Measurements from ENCODE around the gene RASGRP3. TPM values are rescaled to one million over a fixed set of nuclear protein-coding genes. Genes with fewer than 3 reads are reported as not detected.

RASGRP3 gene
- total RNA-seq, 2 donors from 2014 or later = 0.73 to 21.0 TPM

DNA sequence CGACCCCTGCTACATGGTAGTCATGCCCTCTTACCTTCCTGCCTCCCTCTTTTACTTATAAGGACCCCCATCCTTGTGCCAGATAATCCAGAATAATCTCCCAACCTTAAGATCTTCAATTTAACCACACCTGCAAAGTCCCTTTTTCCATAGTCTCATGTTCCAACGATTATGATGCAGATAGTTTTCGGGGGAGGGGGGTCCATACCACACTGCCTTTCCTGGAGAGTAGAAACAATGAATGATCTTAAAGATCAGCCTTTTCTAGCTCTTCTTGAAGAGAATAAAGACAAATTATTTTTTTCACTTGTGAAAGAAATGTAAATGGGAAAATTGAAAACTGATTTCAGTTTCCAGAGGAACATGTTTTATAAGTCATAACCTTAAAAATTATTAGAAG, 127.0 kb downstream of the RASGRP3 start:
- no peaks in the 10 kb centered on the region for H3K4me1 ChIP-seq (replicated peaks)
- no peaks in the 10 kb centered on the region for H3K27me3 ChIP-seq (replicated peaks; ENCODE audit: insufficient read depth)
- TF ChIP-seq POLR2A (IDR thresholded peaks at IDR 0.05) (no peak), POLR2AphosphoS5 (IDR thresholded peaks at IDR 0.05) (no peak)
- TF ChIP-seq, protein P1, sequence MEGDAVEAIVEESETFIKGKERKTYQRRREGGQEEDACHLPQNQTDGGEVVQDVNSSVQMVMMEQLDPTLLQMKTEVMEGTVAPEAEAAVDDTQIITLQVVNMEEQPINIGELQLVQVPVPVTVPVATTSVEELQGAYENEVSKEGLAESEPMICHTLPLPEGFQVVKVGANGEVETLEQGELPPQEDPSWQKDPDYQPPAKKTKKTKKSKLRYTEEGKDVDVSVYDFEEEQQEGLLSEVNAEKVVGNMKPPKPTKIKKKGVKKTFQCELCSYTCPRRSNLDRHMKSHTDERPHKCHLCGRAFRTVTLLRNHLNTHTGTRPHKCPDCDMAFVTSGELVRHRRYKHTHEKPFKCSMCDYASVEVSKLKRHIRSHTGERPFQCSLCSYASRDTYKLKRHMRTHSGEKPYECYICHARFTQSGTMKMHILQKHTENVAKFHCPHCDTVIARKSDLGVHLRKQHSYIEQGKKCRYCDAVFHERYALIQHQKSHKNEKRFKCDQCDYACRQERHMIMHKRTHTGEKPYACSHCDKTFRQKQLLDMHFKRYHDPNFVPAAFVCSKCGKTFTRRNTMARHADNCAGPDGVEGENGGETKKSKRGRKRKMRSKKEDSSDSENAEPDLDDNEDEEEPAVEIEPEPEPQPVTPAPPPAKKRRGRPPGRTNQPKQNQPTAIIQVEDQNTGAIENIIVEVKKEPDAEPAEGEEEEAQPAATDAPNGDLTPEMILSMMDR (IDR thresholded peaks at IDR 0.05) = no peak
- DNase-seq (ENCODE audit: low spot score) = no peak
- intact Hi-C loops (cut with DNase I) = no loop called here
- no peaks in the 10 kb centered on the region for H3K36me3 ChIP-seq
- H3K27ac ChIP-seq = no peak overlapping the region
- no peaks in the 10 kb centered on the region for H3K9me3 ChIP-seq
- WGBS = 83% methylated on average over 3 of the region's 3 CpGs
- no peak overlapping the region for H3K4me3 ChIP-seq

DNA sequence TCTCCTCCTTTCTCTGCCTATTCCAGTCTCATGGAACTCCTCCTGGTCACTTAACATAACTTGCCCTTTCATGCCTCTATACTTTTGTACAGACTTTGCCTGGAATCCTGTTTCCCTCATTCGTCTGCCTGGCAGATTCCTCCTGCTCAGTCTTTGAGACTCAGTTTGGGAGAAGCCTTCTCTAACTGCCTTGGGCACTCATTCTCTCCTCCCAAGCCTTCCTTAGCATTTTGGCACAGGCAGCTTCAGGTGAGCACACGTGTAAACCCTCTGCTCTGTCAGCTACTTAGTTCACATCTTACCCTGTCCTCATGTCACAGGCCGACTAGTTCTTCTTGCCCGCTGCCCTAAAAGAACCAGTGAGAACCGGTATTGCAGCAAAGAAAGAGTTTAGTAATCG, 128.6 kb downstream of the RASGRP3 start:
- no peak overlapping the region for H3K27ac ChIP-seq
- no peaks in the 10 kb centered on the region for H3K4me1 ChIP-seq (replicated peaks)
- no peaks in the 10 kb centered on the region for H3K36me3 ChIP-seq
- no peak for DNase-seq (ENCODE audit: low spot score)
- WGBS = 42% methylated on average over 6 of the region's 6 CpGs
- TF ChIP-seq, protein P1 (IDR thresholded peaks at IDR 0.05) = no peak
- no peak for TF ChIP-seq POLR2AphosphoS5 (IDR thresholded peaks at IDR 0.05)
- TF ChIP-seq POLR2A (IDR thresholded peaks at IDR 0.05) = no peak
- no peaks in the 10 kb centered on the region for H3K27me3 ChIP-seq (replicated peaks; ENCODE audit: insufficient read depth)
- no peaks in the 10 kb centered on the region for H3K9me3 ChIP-seq
- H3K4me3 ChIP-seq = no peak overlapping the region
- intact Hi-C loops (cut with DNase I) = no loop called here

DNA sequence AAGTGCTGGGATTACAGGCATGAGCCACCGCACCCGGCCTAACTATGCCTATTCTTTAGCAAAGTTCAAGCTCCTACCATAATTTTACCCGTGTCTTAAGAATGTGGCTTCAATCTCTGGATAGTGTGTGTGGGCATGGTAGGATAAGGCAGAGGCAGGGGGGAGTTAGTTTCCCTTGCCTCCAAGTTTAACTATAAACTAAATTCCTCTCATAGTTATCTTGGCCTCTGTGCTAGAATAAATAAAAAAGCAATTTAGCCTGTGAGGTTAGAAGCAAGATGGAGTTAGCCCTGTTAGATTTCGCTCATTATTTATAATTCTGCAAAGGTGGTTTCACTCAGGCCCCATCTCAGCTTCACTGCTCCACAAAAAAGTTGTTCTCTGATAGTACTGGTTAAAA, 129.7 kb downstream of the RASGRP3 start:
- no peaks in the 10 kb centered on the region for H3K4me1 ChIP-seq (replicated peaks)
- WGBS = 85% methylated on average over 4 of the region's 4 CpGs
- no peak overlapping the region for H3K4me3 ChIP-seq
- no peak overlapping the region for H3K27ac ChIP-seq
- H3K9me3 ChIP-seq = no peaks in the 10 kb centered on the region
- intact Hi-C loops (cut with DNase I) = no loop called here
- no peaks in the 10 kb centered on the region for H3K36me3 ChIP-seq
- TF ChIP-seq POLR2A (IDR thresholded peaks at IDR 0.05) (no peak), POLR2AphosphoS5 (IDR thresholded peaks at IDR 0.05) (no peak)
- TF ChIP-seq, protein P1 (IDR thresholded peaks at IDR 0.05) = no peak
- DNase-seq (ENCODE audit: low spot score) = no peak
- H3K27me3 ChIP-seq (replicated peaks; ENCODE audit: insufficient read depth) = no peaks in the 10 kb centered on the region

DNA sequence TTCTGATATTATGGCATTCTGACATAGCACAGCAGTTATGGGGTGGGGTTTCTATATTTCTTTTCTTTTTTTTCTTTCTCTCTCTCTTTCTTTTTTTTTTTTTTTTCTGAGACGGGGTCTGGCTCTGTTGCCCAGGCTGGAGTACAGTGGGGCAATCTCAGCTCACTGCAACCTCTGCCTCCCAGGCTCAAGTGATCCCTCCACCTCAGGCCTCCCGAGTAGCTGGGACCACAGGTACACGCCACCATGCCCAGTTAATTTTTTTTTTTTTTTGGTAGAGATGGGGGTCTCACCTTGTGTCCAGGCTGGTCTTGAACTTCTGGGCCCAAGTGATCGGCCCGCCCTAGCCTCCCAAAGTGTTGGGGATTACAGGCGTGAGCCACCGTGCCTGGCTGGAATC, 130.2 kb downstream of the RASGRP3 start:
- H3K36me3 ChIP-seq = no peaks in the 10 kb centered on the region
- intact Hi-C loops (cut with DNase I) = no loop called here

GRCh38 chr2:33607251-33607721, 130.8 kb downstream of the RASGRP3 start:
- DNase-seq (ENCODE audit: low spot score) = no peak
- intact Hi-C loops (cut with DNase I) = no loop called here
- 54% methylated on average over 4 of the region's 4 CpGs for WGBS

More for the DNA sequence above, 130.2 kb downstream of the RASGRP3 start:
- Histone ChIP-seq H3K9me3 (no peaks in the 10 kb centered on the region), H3K4me1 (replicated peaks) (no peaks in the 10 kb centered on the region), H3K27me3 (replicated peaks; ENCODE audit: insufficient read depth) (no peaks in the 10 kb centered on the region), H3K4me3 (no peak overlapping the region), H3K27ac (no peak overlapping the region)
- 93% methylated on average over 7 of the region's 7 CpGs for WGBS
- no peak for TF ChIP-seq POLR2AphosphoS5 (IDR thresholded peaks at IDR 0.05)
- no peak for TF ChIP-seq POLR2A (IDR thresholded peaks at IDR 0.05)
- TF ChIP-seq, protein P1 (IDR thresholded peaks at IDR 0.05) = no peak
- no peak for DNase-seq (ENCODE audit: low spot score)

More at GRCh38 chr2:33607251-33607721, 130.8 kb downstream of the RASGRP3 start:
- Histone ChIP-seq H3K27ac (no peak overlapping the region), H3K9me3 (no peaks in the 10 kb centered on the region), H3K36me3 (no peaks in the 10 kb centered on the region), H3K4me1 (replicated peaks) (no peaks in the 10 kb centered on the region), H3K27me3 (replicated peaks; ENCODE audit: insufficient read depth) (no peaks in the 10 kb centered on the region), H3K4me3 (no peak overlapping the region)
- TF ChIP-seq POLR2AphosphoS5 (IDR thresholded peaks at IDR 0.05) (no peak), POLR2A (IDR thresholded peaks at IDR 0.05) (no peak)
- TF ChIP-seq, protein P1 (IDR thresholded peaks at IDR 0.05) = no peak
